SJSA1 (cell line): ENCODE data around the gene C5orf46. TPM values are rescaled to one million over a fixed set of nuclear protein-coding genes. Genes with fewer than 3 reads are reported as not detected.
"Not testable (repeated sequence)": the region's sequence is repeated elsewhere in the genome, so short reads cannot be mapped to it uniquely, and the experiment has no call there.

Experiments
- DNase-seq, 2 experiments: peaks; one replicate each; pipeline ENCODE4 v3.0.0-alpha.2; 2015 to 2020; ENCODE audit warnings: low spot score in 2 of 2, low read depth in 1 of 2
- H3K27ac ChIP-seq: fragments of 250-450 bp; sonication (Bioruptor Pico); 2 replicates; pipeline ENCODE4 v1.5.1; 2020; ENCODE audit warnings: mild to moderate bottlenecking, moderate library complexity
- H3K27me3 ChIP-seq: fragments of 250-450 bp; sonication (Bioruptor Pico); replicated peaks from 2 replicates; pipeline ENCODE4 v1.5.1; 2020; ENCODE audit warnings: mild to moderate bottlenecking, moderate library complexity
- H3K36me3 ChIP-seq: fragments of 250-450 bp; sonication (Bioruptor Pico); 2 replicates; pipeline ENCODE4 v1.5.1; 2020; ENCODE audit warnings: mild to moderate bottlenecking
- H3K4me1 ChIP-seq: fragments of 250-450 bp; sonication (Bioruptor Pico); replicated peaks from 2 replicates; pipeline ENCODE4 v1.6.1; 2021; ENCODE audit warnings: mild to moderate bottlenecking
- H3K4me3 ChIP-seq: fragments of 250-450 bp; sonication (Bioruptor Pico); 2 replicates; pipeline ENCODE4 v1.5.1; 2020; ENCODE audit warnings: mild to moderate bottlenecking
- H3K9me3 ChIP-seq: fragments of 250-450 bp; sonication (Bioruptor Pico); replicated peaks from 2 replicates; pipeline ENCODE4 v1.5.1; 2020; ENCODE audit warnings: mild to moderate bottlenecking
- total RNA-seq: library from RNA; depleted of rRNA; stranded (reverse); fragments of >200 nt; shearing (Covaris generic); gene quantifications from 2 replicates; pipeline ENCODE4 v1.2.3, GENCODE V29; 2014

The C5orf46 gene
- total RNA-seq, 1 experiment from 2014 or later, result 4.3 TPM

DNA sequence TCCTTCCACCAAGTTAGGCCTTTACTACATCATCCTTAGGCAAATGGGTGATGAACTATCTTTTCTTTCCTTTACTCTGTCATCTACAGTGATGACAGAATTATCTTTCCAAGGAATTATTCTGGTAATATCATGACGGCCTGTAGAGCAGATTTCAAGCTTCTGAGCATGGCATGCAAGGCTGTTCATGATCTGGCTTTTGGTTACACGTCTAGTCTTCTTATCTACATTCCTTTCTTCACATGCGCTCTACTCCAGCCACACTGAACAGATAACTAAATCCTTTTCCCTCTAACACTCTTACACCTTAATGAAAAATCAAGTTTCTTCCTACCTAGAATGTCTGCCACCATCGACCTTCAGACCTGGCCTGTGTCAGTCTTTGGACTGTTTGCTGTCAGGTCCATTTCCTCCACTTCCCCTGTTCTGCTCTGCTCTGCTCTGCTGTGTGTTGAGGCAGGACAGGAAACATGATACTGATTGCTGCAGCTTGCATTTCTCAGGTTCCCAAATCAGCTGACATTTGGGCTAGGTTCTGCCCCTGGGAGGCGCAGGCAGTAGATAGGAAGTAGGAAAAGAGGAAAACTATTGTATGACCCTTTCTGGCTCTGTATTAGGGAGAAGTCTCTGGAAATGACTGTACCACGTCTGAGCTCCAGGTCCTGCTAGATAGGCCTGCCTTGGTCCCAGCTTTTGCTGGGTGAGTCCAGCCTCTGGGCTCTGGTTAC is 23.6 kb downstream of the C5orf46 start:
- H3K9me3 ChIP-seq, result no peaks in the 10 kb centered on the region
- no peak overlapping the region for H3K4me3 ChIP-seq
- no peaks in the 10 kb centered on the region; the same call in 1 of the 2 replicates for H3K27me3 ChIP-seq
- peaks cover 7% of the 10 kb centered on the region for H3K4me1 ChIP-seq
- no peak overlapping the region for H3K27ac ChIP-seq
- H3K36me3 ChIP-seq, result no peaks in the 10 kb centered on the region
- no peak for DNase-seq

DNA sequence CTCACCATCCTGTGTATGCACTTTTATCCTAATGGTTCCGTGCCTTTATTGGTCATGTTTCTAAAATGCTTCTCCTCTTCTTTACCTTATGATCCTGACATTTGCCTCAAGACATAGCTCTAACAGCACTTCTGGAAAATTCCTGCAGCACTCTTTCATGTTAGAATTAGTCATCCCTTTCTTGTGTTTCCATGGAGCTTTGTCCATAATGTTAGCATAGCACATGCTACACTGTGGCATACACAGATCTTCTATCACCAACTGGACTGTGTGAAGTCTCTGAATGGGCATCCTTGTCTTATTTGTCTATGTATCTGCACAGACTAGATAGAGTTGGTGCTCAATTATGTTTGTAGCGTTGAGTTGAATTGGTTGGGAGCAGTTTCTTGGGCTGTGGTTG is 25.9 kb downstream of the C5orf46 start:
- Histone ChIP-seq H3K4me1 (no peaks in the 10 kb centered on the region), H3K27ac (no peak overlapping the region), H3K27me3 (no peaks in the 10 kb centered on the region; the same call in none of the 2 replicates), H3K36me3 (no peaks in the 10 kb centered on the region), H3K4me3 (no peak overlapping the region), H3K9me3 (no peaks in the 10 kb centered on the region)
- no peak for DNase-seq

DNA sequence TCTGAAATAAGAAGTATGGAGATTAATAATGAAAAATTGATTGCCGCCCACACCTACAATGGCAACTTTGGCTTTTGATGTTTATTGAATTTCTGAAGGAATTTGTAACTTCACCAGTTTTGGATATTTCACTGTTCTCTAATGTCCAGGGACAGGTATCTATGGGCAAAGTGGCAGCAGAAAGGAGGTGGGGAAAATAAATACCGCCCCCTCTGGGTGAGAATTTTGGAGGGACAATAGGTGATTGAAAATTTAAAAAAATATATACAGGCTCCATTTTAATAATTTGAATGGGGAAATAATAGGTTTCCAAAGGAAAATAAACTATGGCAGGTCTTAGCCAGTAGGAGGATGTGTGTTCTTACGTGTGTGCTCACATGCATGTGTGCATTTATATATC is 26.6 kb downstream of the C5orf46 start:
- Histone ChIP-seq H3K9me3 (no peaks in the 10 kb centered on the region), H3K4me1 (no peaks in the 10 kb centered on the region), H3K27ac (no peak overlapping the region), H3K4me3 (no peak overlapping the region), H3K27me3 (no peaks in the 10 kb centered on the region; the same call in none of the 2 replicates), H3K36me3 (no peaks in the 10 kb centered on the region)
- DNase-seq, result no peak

DNA sequence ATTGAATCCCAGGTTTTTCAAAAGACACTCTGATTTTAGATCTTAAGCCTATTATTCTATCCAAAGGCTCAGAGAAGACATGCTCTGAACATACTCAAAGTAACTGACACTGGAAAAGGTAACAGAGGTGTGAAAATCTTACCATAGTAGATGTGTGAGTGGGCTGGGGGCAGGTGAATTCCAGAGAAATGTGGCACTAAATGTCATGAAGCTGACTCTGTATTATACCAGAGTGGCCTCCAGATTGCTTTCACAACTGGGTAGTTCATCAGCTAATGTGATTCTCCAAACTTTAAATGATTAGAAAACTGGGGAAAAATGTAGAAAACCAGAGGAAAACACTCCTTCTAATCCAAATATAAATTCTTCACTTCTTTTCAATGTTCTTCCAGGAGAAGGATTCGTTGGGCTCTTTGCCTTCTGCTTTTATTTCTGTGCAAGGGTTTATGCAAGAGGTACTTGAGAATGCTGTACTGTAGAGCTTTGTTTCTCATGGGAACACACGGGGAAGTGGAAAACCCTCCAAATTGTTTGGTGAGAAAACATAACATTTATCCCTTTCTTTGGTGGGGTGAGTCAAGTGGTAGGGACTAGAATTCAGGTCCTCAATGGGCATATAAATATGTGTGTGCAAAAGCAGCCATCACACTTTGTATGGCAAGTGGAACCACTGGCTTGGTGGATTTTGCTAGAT is 28.1 kb downstream of the C5orf46 start, which contains the start of gene SCGB3A2:
Gene SCGB3A2 (plus strand): TSS at position 646 of the 694 bp plus-strand sequence. CDS start 93 bp downstream, outside the sequence.
- DNase-seq, result no peak
- Histone ChIP-seq H3K9me3 (no peaks in the 10 kb centered on the region), H3K36me3 (no peaks in the 10 kb centered on the region), H3K27ac (no peak within 1 kb of the TSS), H3K27me3 (no peaks in the 10 kb centered on the region; the same call in none of the 2 replicates), H3K4me1 (no peaks in the 10 kb centered on the region), H3K4me3 (no peak within 1 kb of the TSS)

DNA sequence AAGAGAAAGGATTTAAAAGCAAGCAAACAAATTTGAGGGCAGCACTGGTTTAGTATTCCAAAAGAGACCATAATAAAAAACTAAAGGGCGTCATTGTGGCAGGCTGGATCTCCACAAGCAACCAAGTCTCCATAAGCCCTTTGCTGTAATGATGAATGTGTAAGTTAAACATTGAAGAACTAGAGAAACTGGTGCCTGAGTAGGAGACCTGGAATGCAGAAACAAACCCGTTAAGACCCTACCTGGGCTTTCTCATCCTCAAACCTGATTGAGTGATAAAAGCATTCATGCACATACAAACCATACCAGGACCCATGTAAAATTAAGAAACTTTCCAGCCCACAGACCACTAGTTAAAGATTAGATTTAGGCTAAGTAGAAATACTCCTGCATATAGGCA is 29.7 kb downstream of the C5orf46 start:
- H3K9me3 ChIP-seq, result no peaks in the 10 kb centered on the region
- H3K36me3 ChIP-seq, result no peaks in the 10 kb centered on the region
- no peaks in the 10 kb centered on the region; the same call in none of the 2 replicates for H3K27me3 ChIP-seq
- H3K27ac ChIP-seq, result no peak overlapping the region
- H3K4me3 ChIP-seq, result no peak overlapping the region
- H3K4me1 ChIP-seq, result no peaks in the 10 kb centered on the region
- no peak for DNase-seq

DNA sequence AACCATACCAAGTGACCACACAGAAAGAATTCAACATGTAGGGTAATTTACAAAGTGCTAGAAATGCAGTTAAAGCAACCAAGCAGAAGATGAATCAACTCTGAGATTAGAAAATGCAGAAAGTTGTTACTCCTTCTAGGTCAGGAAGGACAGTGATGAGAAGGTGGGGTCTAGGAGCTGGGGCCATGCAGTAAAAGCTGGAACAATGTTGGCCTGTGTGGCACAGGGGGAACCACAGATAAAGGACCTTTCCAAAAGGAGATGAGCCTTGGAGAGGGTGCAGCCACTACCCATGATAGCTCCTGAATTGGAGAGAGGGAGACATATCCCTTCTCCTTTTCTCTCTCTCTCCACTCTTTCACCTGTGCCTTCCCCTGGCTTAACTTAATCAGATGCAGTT is 30.2 kb downstream of the C5orf46 start:
- Histone ChIP-seq H3K4me3 (no peak overlapping the region), H3K4me1 (no peaks in the 10 kb centered on the region), H3K9me3 (no peaks in the 10 kb centered on the region), H3K27ac (no peak overlapping the region), H3K27me3 (no peaks in the 10 kb centered on the region; the same call in none of the 2 replicates), H3K36me3 (no peaks in the 10 kb centered on the region)
- DNase-seq, result no peak

DNA sequence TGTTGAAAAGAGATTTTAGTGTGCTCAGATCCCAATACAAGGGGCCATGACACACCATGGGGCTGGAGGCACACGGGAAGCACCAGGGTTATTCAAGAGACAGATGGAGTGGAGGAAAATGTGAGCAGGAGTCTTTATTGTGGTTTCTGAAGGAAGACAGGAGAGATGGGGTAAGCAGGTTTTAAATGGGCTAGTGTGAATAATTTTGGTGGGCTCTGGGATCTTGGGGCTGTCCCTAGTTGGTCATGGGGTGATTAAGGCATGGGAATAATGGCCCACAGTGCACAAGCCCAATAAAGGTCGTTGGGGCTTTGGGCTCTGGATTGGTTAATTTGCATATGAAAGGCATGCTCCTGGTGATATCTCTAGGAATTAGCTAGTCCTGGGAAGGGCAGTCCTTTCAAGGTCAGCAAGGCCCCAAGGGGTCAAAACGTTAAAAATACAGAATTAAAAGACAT is 31.4 kb downstream of the C5orf46 start:
- Histone ChIP-seq H3K9me3 (no peaks in the 10 kb centered on the region), H3K27me3 (no peaks in the 10 kb centered on the region; the same call in none of the 2 replicates), H3K4me1 (no peaks in the 10 kb centered on the region), H3K4me3 (no peak overlapping the region), H3K27ac (no peak overlapping the region), H3K36me3 (no peaks in the 10 kb centered on the region)
- DNase-seq, result no peak

DNA sequence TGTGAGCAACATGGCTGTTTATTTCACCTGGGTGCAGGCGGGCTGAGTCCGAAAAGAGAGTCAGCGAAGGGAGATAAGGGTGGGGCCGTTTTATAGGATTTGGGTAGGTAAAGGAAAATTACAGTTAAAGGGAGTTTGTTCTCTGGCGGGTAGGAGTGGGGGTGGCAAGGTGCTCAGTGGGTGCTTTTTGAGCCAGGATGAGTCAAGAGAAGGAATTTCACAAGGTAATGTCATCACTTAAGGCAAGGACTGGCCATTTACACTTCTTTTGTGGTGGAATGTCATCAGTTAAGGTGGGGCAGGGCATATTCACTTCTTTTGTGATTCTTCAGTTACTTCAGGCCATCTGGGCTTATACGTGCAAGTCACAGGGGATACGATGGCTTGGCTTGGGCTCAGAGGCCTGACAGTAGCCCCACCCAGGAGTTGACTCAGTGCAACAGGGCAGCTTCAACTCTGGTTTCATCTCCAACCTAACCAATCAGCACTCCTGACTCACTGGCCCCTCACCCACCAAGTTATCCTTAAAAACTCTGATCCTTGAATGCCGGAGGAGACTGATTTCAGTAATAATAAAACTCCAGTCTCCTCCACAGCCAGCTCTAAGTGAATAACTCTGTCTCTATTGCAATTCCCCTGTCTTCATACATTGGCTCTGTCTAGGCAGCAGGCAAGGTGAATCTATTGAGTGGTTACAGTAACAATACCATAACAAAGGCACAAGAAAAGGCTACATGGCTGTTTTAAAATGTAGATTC is 32.0 kb downstream of the C5orf46 start:
- H3K9me3 ChIP-seq, H3K4me1 ChIP-seq, H3K27ac ChIP-seq, H3K4me3 ChIP-seq, H3K27me3 ChIP-seq, H3K36me3 ChIP-seq, DNase-seq: not testable (repeated sequence)

DNA sequence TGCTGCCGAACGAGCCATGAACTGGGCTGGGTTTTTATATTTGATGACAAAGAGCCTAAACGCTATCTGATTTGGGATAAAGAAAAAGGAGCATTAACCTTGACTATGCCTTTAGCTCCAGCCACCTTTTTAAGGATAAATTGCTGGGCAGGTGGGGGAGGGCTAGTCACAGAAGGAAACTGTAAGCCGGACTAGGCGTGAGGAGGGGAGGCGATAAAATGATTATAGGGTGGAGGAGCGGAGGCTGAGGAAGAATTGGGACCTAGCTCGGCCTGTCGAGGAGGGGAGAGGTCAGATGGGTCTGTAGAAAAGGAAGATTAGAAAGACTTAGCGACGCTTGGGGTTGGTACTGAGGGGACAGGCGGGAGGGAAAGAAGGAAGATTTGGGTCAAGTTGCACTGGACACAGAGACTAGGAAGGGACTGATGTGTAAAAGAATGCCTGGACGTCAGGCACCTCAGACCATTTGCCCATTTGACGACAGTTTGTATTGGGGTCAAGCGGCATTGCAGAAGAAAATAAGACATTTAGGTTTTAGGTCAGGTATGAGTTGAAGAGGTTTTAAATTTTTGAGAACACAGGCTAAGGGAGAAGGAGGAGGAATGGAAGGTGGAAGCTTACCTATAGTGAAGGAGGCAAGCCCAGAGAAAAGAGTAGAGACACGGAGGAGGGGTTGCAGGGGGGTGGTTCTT is 33.4 kb downstream of the C5orf46 start:
- H3K27ac ChIP-seq, DNase-seq, H3K9me3 ChIP-seq, H3K4me1 ChIP-seq, H3K4me3 ChIP-seq, H3K27me3 ChIP-seq, H3K36me3 ChIP-seq: not testable (repeated sequence)

DNA sequence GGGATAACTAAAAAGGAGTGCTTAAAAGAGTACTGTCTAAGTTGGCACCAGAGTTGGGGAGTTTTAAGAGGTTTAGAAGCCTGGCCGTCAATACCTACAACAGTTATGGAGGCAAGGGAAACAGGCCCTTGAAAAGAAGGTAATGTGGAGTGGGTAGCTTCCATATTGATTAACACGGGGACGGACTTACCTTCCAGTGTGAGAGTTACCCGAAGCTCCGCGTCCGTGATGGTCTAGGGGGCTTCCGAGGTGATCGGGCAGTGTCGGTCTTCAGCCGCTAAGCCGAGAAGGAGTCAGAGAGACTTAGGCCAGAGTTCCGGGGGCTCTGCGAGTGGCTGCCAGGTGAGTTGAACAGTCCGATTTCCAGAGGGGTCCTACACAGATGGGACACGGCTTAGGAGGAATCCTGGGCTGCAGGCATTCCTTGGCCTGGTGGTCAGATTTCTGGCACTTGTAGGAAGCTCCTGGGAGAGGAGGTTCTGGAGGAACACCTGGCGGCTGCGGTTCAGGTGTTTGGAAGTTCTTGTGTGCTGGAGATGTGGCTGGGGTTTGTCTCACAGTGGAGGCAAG is 34.3 kb downstream of the C5orf46 start:
- H3K4me1 ChIP-seq, H3K27ac ChIP-seq, H3K27me3 ChIP-seq, H3K9me3 ChIP-seq, DNase-seq, H3K4me3 ChIP-seq, H3K36me3 ChIP-seq: not testable (repeated sequence)

DNA sequence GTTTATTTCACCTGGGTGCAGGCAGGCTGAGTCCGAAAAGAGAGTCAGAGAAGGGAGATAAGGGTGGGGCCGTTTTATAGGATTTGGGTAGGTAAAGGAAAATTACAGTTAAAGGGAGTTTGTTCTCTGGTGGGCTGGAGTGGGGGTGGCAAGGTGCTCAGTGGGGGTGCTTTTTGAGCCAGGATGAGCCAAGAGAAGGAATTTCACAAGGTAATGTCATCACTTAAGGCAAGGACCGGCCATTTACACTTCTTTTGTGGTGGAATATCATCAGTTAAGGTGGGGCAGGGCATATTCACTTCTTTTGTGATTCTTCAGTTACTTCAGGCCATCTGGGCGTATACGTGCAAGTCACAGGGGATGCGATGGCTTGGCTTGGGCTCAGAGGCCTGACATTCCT is 36.4 kb downstream of the C5orf46 start:
- H3K9me3 ChIP-seq, H3K27me3 ChIP-seq, DNase-seq, H3K36me3 ChIP-seq, H3K4me1 ChIP-seq, H3K27ac ChIP-seq, H3K4me3 ChIP-seq: not testable (repeated sequence)

DNA sequence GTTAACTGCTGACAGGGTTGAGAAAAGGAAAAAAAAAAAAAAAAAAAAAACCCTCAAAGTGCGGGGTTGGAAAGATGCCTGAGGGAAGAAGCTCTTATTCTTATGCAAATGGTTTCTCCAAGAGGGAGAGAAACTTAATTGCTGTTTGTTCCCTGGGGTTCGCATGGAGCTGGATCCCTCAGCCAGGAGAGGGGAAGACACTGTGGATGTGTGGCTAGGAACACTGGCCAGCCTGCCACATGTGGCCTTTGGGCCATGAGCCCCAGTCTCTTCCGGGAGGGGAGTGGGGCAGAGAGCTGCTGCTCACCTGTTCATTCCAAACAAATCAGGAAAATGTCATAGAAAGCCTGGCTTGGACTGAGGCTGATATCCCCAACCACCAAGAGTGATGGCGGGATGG is 37.2 kb downstream of the C5orf46 start:
- Histone ChIP-seq H3K9me3 (no peaks in the 10 kb centered on the region), H3K27ac (no peak overlapping the region), H3K4me1 (no peaks in the 10 kb centered on the region), H3K36me3 (no peaks in the 10 kb centered on the region), H3K27me3 (no peaks in the 10 kb centered on the region), H3K4me3 (no peak overlapping the region)
- no peak for DNase-seq

DNA sequence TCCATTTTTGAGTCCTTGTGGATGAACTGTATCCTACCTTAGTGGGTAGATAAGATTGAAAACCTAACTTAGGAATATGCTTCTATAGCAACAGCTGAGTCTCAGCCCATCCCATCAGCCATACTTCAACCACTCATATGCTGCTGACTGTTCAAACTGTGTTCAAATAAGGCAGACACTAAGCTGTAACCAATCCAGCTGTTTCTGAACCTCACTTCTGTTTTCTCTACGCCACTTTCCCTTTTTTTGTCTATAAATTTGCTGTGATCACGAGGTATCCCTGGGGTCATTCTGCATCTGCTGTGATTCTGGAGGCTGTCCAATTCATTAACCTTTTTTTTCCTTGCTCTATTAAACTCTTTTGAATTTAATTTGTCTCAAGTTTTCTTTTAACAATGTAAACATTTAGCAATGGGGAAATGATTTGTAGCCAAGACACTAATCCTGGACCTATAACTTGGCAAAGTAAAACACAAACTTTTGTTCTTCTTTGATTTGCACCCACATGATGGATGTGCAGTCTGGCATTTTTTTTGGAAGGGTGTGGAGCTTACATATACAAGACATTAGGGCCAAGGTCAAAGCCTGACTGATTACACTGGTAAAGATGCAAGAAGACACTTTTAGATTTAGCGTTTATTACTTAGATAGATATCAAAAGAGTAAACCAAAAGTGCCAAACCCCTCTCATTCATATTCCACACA is 42.7 kb downstream of the C5orf46 start:
- no peaks in the 10 kb centered on the region for H3K4me1 ChIP-seq
- H3K4me3 ChIP-seq, result no peak overlapping the region
- no peak overlapping the region for H3K27ac ChIP-seq
- no peaks in the 10 kb centered on the region for H3K9me3 ChIP-seq
- H3K36me3 ChIP-seq, result no peaks in the 10 kb centered on the region
- H3K27me3 ChIP-seq, result no peaks in the 10 kb centered on the region
- no peak for DNase-seq
